Testis (tissue), 3 donors: ENCODE measurements around the gene ZNF765. TPM values are rescaled to one million over a fixed set of nuclear protein-coding genes. Genes with fewer than 3 reads are reported as not detected.

Experiments
- DNase-seq: peaks from one replicate; pipeline ENCODE4 v3.0.0-alpha.2; 2019
- H3K27ac ChIP-seq, 2 donors: fragments of 200-600 bp; sonication (generic); one replicate each; pipeline ENCODE4 v1.5.1; 2019
- H3K27me3 ChIP-seq: fragments of 200-600 bp; sonication (generic); one replicate; pipeline ENCODE4 v1.5.1; 2019
- H3K36me3 ChIP-seq: fragments of 200-600 bp; sonication (generic); one replicate; pipeline ENCODE4 v1.5.1; 2017; ENCODE audit warnings: low read depth; ENCODE audit errors: missing control alignments
- H3K4me1 ChIP-seq: fragments of 200-600 bp; sonication (generic); one replicate; pipeline ENCODE4 v1.5.1; 2019
- H3K4me3 ChIP-seq, 2 donors: fragments of 200-600 bp; sonication (generic); one replicate each; pipeline ENCODE4 v1.5.1; 2017 to 2019
- H3K9me3 ChIP-seq: fragments of 200-600 bp; sonication (generic); one replicate; pipeline ENCODE4 v1.5.1; 2017
- POLR2A ChIP-seq: fragments of 450-650 bp; IDR thresholded peaks from one replicate; pipeline ENCODE4 v1.6.1; 2017; ENCODE audit warnings: antibody characterized with exemption, mild to moderate bottlenecking, moderate library complexity
- WGBS, 2 donors: methylation state at CpG; one replicate each; pipeline ENCODE4 v1.1.5; 2018; 5-methylcytosine and 5-hydroxymethylcytosine counted together
- intact Hi-C: fragments of 100-400 bp; cut with DNase I; formaldehyde crosslinking; loops from one replicate; pipeline ENCODE4 v1.15.1; 2023; ENCODE audit warnings: low total_unique reads
- polyA plus RNA-seq: library from polyadenylated mRNA; stranded (reverse); fragments of 350-450 nt; fragmentation: Illumina TruSeq; extraction: RNeasy Lipid Tissue Mini Kit (QIAGEN cat#74804); gene quantifications from one replicate; pipeline ENCODE4 v1.2.3, GENCODE V29; 2014; ENCODE audit warnings: low read depth, low replicate concordance; ENCODE audit not compliant: insufficient read depth
- total RNA-seq, 2 donors: library from RNA; depleted of rRNA; stranded (reverse); fragments of >200 nt; gene quantifications; one replicate each; pipeline ENCODE4 v1.2.3, GENCODE V29; 2016
- TF ChIP-seq, protein P1 (sequence below), 3 experiments: fragments of 450-650 bp in 2 of 3; fragments of 200-600 bp in 1 of 3; sonication (generic) in 1 of 3; IDR thresholded peaks; one replicate each; pipeline ENCODE4 v1.5.1; 2016 to 2019; ENCODE audit warnings: antibody characterized with exemption in 3 of 3, mild to moderate bottlenecking in 2 of 3, moderate library complexity in 1 of 3

ZNF765 gene
- total and polyA plus RNA-seq, 3 donors from 2014 or later: 6.5 to 22.4 (median 21.9) TPM

DNA sequence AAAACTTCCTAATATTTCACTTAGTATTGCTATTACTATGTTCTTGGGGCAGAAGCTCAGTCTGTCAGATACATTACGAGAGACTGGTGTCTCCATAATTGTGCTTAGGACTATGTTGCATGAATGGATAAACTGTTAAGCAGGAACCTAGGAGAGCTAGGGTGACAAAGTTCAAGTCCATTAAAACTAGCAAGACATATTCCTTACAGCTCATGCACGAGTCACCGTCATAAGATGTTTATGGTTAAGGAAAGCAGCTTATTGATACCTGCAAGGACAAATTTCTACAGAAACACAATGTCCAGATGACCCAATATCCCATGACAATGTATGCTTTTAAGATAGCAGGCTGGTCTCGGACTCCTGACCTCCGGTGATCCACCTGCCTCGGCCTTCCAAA is 66.9 kb downstream of the ZNF765 start:
- H3K4me1 ChIP-seq: no peaks in the 10 kb centered on the region
- no peaks in the 10 kb centered on the region for H3K9me3 ChIP-seq
- 78 to 80% methylated on average over 3 to 6 of the region's 6 CpGs for WGBS, 2 donors
- H3K36me3 ChIP-seq: no peaks in the 10 kb centered on the region
- no peak for DNase-seq
- intact Hi-C loops: no loop called here
- no peak overlapping the region for H3K27ac ChIP-seq
- no peak for TF ChIP-seq POLR2A
- TF ChIP-seq, protein P1, sequence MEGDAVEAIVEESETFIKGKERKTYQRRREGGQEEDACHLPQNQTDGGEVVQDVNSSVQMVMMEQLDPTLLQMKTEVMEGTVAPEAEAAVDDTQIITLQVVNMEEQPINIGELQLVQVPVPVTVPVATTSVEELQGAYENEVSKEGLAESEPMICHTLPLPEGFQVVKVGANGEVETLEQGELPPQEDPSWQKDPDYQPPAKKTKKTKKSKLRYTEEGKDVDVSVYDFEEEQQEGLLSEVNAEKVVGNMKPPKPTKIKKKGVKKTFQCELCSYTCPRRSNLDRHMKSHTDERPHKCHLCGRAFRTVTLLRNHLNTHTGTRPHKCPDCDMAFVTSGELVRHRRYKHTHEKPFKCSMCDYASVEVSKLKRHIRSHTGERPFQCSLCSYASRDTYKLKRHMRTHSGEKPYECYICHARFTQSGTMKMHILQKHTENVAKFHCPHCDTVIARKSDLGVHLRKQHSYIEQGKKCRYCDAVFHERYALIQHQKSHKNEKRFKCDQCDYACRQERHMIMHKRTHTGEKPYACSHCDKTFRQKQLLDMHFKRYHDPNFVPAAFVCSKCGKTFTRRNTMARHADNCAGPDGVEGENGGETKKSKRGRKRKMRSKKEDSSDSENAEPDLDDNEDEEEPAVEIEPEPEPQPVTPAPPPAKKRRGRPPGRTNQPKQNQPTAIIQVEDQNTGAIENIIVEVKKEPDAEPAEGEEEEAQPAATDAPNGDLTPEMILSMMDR (IDR thresholded peaks at IDR 0.05): no peak
- no peak overlapping the region for H3K4me3 ChIP-seq
- H3K27me3 ChIP-seq: no peaks in the 10 kb centered on the region

GRCh38 chr19:53462861-53463260 is 67.9 kb downstream of the ZNF765 start:
- Histone ChIP-seq H3K27ac (no peak overlapping the region), H3K4me1 (no peaks in the 10 kb centered on the region), H3K36me3 (no peaks in the 10 kb centered on the region), H3K9me3 (no peaks in the 10 kb centered on the region), H3K27me3 (no peaks in the 10 kb centered on the region), H3K4me3 (peak overlapping the region; percentile 0 to 26)
- WGBS, 2 donors: 40 to 56% methylated on average over 11 to 14 of the region's 14 CpGs
- no peak for DNase-seq
- TF ChIP-seq, protein P1 (IDR thresholded peaks at IDR 0.05): no peak
- intact Hi-C loops: no loop called here

- H3K27me3 ChIP-seq: no peaks in the 10 kb centered on the region
- no peaks in the 10 kb centered on the region for H3K9me3 ChIP-seq
- H3K4me1 ChIP-seq: peaks cover 2% of the 10 kb centered on the region
- WGBS, 2 donors: 2 to 9% methylated on average over 6 to 19 of the region's 19 CpGs
- peak; percentile 70 for DNase-seq
- no peak overlapping the region for H3K27ac ChIP-seq
- intact Hi-C loops: no loop called here
- H3K36me3 ChIP-seq: no peaks in the 10 kb centered on the region
- TF ChIP-seq POLR2A: no peak
- TF ChIP-seq, protein P1 (IDR thresholded peaks at IDR 0.05): no peak
- H3K4me3 ChIP-seq: peak overlapping the region; percentile 0 to 26
These were observed 68.3 kb downstream of the ZNF765 start for GRCh38 chr19:53463263-53463662.

DNA sequence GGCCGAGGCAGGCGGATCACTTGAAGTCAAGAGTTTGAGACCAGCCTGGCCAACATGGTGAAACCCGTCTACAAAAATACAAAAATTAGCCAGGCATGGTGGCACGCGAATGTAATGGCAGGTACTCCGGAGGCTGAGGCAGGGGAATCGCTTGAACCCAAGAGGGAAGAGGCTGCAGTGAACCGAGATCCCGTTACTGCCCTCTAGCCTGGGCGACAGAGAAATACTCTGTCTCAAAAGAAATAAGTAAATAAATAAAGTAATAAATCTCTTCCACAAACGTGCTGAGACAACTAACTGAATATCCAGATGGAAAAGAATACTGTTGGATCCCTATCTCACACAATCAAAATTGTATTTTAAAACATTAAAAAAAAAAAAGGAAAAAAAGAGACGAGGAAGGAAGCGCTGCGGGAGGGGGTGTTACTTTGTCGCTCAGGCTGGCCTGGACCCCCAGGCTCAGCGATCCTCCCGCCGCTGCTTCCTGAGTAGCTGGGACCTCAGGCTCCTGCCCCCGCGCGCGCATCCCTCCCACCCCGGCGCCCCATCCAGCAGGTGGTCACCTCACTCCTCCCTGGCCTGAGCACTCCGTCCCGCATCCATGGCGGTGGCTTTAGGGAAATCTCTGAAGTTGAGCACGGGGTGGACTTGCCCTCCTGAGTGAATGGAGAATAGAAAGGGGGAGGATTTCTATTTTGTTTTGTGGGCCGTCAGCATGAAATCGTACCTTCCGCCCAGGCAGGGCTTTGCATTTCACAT is 72.0 kb downstream of the ZNF765 start:
- H3K36me3 ChIP-seq: no peaks in the 10 kb centered on the region
- peak overlapping the region; percentile 72 to 77 for H3K4me3 ChIP-seq
- TF ChIP-seq POLR2A: no peak
- TF ChIP-seq, protein P1 (IDR thresholded peaks at IDR 0.05): no peak
- H3K27ac ChIP-seq: no peak overlapping the region
- peak; percentile 28 for DNase-seq
- H3K27me3 ChIP-seq: no peaks in the 10 kb centered on the region
- H3K9me3 ChIP-seq: no peaks in the 10 kb centered on the region
- H3K4me1 ChIP-seq: peaks cover 5% of the 10 kb centered on the region
- intact Hi-C loops: no loop called here
- 7 to 10% methylated on average over 31 of the region's 31 CpGs for WGBS, 2 donors
